HG03025 (cell line): ENCODE results near the gene MAMDC4.
"Not testable (repeated sequence)": the region's sequence is repeated elsewhere in the genome, so short reads cannot be mapped to it uniquely, and the experiment has no call there.

Experiments used
- ATAC-seq: cut with Tn5 transposase; IDR thresholded peaks from one replicate; pipeline ENCODE4 v1.9.1; 2021; ENCODE audit warnings: mild to moderate bottlenecking, moderate library complexity; ENCODE audit not compliant: unreplicated experiment, low FRiP score

The MAMDC4 gene

DNA sequence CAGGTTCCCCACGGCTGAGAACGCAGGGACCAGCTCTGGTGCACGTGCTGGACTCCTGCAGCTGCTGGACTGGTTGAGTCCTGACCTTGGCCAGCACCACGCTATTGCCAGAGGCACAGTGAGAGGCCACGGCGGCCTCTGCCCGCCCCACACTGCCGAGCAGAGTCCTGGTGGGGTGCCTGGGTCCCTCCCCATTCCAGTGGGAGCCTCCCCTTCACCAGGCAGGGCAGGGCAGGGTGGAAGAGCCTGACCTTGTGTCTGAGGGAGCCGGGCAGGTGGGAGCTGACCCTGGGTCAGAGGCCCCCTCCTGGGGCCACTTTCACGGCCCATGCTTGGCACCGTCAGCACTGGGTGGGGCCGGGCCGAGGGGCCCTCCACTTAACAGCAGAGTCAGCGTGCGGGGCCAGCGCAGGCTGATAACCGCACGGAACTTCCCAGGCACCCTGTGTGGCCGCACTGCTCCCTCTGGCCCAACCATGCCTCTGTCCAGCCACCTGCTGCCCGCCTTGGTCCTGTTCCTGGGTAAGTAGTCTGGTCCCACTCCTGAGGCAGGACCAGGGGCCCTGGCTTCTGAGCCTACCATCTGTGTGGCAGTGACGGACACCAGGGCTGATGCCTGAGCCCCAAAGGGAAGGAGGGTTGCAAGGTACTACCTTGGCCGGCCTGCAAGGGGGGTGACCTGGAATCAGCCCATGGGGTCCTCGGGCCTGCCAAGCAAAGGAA, at the start of gene MAMDC4:
Gene MAMDC4 (plus strand): TSS at position 406 of the 723 bp plus-strand sequence. CDS start 71 bp downstream, at position 477.
- no peak for ATAC-seq

DNA sequence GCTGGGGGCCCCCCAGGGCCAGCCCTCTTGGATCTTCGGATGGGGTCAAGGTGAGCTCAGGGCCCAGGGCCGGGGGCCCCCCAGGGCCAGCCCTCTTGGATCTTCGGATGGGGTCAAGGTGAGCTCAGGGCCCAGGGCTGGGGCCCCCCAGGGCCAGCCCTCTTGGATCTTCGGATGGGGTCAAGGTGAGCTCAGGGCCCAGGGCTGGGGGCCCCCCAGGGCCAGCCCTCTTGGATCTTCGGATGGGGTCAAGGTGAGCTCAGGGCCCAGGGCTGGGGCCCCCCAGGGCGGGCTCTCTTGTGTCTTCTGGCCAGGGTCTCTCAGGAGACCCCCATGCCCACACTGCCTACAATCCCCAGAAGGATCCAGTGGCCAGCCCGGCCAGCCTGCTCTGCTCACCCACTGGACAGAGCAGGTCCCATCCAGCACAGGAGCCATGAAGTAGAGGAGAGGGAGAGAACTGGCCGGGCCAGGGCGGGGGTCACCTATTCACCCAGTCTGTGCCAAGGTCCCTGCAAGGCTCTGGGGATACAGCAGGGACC, 49.1 kb upstream of the MAMDC4 start:
- ATAC-seq, result not testable (repeated sequence)

DNA sequence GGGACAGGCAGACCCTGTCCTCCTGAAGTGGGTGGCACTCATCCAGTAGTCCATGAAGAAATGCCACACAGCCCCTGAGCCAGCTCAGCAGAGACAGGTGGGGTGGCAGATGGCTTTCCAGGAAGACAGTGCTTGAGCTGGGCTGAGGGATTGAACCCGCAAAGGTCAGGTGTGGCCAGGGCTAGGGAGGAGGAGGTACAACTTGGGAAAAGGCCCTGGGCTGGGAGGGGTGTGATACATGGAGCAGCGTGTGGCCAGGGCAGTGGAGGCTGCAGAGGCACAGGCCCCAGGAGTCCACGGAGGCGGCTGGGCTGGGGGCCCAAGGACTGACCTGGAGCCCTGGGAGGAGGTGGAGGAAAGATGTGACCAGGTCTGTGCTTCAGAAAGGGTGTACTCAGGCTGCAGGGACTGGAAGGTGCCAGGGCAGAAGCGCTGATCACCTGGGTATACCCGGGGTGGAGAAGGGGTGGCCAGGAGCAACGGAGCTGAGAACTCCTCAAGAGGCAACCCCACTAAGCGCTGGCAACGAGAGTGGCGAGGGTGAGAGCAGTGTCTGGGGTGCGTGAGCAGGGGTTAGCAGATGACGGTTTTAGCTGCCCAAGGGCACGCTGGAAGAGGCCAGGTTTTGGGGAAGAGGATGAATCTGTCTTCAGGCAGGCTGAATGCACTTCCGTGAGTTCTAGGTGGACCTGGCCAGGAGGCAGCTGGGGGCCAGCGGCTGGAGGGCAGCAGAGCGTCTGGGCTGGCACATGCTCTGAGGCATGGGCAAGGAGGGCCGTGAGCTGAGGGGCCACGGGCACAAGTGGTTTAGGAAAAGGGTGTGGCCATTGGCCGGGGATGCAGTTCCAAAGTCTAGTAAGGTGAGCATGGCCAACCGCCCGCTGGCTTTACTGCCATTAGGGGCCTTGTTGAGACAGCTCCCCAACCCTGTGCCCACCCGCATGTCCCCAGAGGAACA, 48.3 kb upstream of the MAMDC4 start:
- no peak for ATAC-seq

DNA sequence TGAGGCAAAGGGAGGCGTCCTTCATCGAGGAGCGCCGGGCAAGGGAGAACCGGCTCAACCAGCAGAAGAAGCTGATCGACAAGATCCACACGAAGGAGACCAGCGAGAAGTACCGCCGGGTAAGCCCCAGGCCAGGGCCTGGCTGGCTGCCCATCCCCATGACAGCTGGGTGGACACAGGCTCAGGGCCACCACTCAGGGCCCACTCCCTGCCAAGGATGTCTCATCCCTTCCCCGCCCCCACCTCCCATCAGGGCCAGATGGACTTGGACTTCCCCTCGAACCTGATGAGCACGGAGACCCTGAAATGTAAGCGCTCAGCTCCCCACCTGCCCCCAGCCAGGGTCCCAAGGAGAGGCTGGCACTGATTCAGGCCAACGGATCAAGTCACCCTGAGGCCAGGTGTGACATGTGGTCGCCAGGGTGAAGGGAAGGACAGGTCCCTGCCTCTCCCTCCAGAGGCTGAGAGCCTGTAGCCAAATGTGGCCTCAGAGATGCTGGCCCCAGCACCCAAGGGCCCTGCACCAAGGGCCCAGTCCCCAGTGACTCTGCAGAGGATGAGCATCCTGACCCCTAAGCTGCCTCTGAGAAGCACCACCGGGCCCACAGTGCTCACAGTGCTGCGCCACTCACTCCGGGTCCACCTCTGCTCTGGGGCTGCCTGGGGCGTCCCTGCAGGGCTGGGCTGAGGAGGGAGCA, 47.5 kb upstream of the MAMDC4 start:
- ATAC-seq, result no peak

DNA sequence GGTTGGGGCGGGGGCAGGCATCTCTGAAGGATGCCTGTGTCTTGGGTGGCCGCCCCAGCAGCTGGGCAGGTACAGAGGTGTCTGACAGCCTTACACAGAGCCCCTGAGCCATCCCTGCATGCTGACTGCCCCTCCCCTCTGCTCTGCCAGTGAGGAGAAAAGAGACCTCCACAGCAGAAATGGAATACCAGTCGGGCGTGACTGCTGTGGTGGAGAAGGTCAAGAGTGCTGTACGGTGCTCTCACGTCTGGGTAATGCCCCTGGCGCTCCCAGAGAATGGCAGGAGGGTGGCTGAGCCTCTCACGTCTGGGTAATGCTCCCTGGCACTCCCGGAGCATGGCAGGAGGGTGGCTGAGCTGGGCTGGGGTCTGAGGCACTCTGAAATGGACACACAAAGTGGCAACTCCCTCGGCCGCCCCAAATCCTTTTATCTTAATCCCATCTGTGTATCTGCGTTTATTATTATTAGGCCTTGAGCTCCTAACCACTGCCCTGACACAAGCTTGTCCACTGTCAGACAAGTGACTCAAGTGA, 46.9 kb upstream of the MAMDC4 start:
- no peak for ATAC-seq

DNA sequence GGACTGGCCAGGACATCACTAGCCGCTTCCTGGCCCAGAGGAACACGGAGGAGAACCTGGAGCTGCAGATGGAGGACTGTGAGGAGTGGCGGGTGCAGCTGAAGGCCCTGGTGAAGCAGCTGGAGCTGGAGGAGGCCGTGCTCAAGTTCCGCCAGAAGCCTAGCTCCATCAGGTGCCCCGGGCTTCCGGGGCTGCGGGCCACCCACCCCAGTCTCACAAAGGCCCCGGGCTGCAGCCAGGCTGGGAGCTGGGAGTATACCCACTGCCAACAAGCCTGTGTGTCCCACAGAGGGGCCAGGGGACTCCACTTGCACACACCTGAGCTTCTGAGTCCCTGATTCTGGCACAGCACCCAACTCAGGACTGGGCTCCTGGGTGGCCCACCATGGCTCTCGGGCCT, 46.1 kb upstream of the MAMDC4 start:
- no peak for ATAC-seq

DNA sequence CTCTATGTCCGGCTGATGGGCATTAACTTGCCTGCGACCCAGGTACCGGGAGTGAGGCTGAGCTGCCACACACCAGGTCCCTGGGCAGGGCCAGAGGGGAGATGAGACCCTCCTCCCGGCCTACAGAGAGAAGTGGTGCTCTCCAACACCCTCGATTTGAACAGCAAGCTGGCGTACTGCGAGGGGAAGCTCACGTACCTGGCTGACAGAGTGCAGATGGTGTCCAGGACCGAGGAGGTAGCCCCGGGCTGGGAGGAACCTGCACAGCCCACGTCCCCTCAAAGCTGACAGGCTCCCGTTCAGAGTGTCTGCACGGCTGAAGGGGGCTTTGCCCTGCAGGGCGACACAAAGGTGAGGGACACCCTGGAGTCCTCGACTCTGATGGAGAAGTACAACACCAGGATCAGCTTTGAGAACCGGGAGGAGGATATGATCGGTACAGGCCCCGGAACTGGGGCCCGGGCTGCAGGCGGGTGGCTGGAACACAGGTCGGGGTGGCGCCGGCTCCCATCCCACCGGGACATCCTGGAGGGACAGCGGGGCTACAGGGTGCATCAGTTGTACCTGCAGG, 45.4 kb upstream of the MAMDC4 start:
- ATAC-seq, result no peak

DNA sequence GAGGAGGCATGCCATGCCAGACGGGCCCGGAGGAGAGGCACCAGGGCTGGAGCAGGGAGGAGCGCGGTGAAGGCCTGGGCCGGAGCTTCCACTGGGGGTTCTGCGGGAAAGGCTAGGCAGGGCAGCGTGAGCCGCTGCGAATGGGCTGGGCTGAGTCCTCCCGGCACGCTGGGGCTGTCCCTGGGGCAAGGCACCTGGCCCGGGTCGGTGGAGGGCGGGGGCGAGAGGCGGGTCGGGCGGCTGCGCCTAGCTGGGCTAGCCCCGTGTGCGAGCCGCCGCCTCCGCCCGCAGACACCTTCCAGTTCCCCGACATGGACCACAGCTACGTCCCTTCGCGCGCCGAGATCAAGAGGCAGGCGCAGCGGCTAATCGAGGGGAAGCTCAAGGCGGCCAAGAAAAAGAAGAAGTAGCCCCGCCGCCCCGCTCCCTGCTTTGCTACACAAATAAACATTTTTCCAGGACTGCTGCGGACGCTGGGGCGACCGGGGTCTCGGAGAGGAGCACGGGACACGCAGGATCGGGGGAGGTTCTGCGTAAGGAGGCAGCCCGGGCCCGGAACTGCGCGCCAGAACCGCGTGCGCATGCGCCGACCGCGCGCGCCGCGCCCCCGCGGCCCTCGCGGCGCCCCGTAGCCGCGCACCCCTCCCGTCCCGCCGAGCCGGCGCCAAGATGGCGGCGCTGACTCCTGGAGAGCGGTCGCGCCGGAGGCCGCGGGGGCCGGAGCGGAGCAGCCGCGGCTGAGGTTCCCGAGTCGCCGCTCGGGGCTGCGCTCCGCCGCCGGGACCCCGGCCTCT, 44.7 kb upstream of the MAMDC4 start, which contains the start of gene RABL6:
Gene RABL6 (plus strand): TSS at position 668 of the 794 bp plus-strand sequence. CDS start 249 bp downstream, outside the sequence.
- ATAC-seq, result peak; percentile 70

DNA sequence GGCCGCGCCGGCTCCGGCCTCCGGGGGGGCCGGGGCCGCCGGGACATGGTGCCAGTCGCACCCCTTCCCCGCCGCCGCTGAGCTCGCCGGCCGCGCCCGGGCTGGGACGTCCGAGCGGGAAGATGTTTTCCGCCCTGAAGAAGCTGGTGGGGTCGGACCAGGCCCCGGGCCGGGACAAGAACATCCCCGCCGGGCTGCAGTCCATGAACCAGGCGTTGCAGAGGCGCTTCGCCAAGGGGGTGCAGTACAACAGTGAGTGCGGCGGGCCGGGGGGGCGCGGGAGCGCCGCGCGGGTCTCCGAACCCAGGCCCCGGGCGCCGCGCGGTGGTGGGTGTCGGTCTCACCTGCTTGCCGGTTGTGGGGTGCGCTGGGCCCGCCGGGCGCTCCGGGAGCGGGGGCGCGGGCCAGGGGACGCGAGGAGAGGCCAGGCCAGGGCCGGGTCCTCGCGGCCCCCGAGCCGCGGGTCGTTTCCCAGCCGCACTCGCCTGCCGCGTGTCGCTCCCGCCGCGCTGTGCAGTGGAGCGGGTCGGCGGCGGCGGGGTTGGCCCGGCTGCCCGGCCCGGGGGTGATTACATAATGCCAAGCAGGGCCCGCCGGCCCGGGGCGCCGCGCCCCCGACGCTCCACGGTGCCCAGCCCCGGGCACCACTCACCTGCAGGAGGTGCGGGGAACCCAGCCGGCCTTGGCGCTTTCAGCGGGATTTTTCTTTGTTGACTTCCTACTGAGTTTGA, 43.9 kb upstream of the MAMDC4 start:
- ATAC-seq, result peak; percentile 31

DNA sequence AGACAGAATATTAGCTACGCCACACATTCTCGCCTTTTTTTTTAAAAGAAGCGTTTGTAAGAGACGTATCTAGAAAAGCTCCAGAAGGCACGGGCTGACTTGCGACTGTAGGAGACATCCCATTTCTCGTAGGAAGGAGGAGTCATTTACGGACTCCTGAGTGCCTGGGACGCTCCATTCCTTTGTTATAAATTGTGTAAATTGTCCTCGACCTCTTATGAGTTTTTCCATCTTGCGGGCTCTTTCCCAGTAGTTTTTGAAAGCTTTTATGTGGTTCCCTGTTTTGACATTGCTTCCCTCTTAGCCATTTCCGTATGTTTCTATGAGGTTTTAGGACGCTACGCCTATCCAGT, 43.4 kb upstream of the MAMDC4 start:
- no peak for ATAC-seq

DNA sequence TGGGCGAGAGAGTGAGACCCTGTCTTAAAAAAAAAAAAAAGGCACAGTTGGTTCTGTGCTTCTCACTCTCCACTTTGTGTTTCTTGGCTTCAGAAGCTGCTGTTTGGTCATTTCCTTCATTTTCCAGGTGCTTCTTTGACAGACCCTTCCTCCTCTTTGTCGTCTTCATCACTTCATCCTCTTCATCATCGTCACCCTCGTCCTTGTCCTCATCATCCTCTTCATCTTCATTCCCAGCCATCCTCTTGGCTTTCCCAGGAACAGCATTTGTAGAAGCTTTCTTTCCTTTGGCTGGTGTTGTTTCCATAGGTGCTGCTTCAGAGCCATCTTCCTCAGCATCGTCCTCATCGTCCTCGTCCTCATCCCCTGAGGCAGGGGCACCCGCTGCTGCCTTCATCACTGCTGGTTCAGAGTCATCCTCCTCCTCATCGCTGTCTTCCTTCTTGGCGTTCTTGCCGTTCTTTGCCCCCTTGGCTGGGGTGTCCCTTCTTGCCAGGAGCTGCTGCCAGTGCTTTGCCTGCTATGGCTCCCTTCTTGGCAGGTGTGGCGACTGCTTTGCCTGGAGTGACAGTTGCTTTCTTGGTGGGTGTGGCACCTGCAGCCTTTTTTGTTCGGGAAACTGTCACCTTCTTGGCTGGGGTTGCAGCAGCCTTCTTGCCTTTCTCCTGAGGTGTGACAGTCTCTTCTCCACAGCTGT, 37.3 kb upstream of the MAMDC4 start:
- ATAC-seq, result no peak

DNA sequence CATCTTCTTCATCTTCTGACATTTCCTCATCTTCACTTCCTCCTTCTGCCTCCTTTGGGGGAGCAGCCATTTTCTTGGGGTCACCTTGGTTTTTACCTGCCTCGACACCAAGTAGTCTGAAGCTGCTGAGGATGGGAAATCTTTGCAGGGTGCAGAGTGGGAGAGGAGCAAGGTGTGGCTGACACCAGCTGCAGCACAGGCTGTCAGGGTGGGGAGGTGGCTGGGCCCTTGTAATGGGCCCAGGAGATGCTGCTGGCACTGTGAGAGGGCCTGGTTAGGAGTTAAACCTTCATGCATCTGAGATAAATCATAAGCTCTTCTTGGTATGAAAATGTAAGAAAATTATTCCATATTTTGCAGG, 36.7 kb upstream of the MAMDC4 start:
- ATAC-seq, result no peak

DNA sequence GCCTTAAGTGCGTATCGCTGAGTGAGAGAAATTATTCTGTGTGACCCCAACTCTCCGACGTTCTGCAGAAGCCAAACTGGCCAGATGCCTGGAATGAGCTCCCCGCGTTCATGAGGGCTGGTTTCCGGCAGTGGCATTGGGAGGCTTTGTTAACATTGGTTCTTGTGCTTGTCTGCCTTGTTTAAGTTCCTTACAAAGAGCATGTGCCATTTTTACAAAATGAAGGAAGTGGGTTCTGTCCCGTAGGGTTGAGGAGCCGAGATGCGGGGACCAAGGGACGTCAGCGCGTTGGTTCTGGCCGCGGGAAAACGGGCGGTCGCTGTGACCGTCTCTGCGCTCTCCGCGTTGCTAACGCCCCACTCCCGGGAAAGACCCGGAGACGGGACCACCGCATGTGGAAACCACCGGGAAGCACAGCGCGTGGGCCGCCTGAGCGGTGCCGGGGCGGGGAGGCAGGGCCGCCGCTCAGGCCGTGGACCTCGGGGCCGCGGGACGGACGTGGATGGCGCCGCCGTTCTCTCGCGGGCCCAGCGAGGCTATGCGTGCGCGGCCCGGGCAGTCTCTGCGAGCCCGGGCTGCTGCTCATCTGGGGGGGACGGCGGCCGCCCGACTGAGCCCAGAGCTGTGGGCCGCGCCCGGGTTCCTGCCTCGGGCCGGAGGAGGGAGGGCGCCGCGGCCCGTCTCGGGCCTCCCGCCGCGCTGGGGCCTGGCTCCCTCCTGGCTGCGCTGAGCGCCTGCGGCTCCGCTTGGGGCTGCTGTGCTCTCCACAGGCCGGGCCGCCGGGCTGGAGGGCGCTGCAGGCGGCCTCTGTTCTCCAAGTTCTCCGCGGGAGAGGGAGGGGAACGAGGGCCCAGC, 30.9 kb upstream of the MAMDC4 start:
- ATAC-seq, result no peak

DNA sequence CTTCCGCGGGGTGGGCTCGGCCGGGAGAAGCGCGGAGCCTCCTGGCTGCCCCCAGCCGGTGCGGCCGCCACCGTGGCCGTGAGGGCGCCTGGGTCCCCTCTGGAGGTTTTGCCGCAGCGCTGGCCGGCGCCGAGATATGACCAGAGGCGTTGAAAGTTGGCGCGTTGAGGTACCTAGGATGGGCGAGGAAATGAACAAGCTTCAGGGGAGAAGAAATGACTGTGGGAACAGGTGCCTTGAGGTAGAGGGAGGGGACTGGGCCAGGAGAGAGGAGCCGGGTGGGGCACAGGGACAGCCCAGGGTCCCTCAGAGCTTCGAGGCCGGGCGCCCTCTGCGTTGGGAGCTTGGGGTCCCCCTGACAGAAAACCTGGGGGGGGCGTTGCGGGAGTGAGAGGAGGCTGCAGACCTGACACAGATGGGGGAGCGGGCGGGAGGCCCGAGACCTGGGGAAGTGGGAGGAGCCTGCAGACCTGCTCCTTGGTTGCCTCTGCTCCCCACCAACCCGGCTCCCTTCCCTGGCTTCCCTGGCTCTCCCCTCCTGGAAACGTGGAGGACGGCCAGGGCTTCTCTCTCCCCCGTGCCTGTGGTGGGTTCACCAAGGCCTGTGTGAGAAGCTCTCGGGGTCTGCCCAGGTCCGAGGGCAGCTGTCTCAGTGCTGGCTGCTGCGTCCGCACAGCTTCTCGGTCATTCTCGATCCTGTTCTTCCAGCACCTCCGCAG, 30.2 kb upstream of the MAMDC4 start:
- no peak for ATAC-seq

DNA sequence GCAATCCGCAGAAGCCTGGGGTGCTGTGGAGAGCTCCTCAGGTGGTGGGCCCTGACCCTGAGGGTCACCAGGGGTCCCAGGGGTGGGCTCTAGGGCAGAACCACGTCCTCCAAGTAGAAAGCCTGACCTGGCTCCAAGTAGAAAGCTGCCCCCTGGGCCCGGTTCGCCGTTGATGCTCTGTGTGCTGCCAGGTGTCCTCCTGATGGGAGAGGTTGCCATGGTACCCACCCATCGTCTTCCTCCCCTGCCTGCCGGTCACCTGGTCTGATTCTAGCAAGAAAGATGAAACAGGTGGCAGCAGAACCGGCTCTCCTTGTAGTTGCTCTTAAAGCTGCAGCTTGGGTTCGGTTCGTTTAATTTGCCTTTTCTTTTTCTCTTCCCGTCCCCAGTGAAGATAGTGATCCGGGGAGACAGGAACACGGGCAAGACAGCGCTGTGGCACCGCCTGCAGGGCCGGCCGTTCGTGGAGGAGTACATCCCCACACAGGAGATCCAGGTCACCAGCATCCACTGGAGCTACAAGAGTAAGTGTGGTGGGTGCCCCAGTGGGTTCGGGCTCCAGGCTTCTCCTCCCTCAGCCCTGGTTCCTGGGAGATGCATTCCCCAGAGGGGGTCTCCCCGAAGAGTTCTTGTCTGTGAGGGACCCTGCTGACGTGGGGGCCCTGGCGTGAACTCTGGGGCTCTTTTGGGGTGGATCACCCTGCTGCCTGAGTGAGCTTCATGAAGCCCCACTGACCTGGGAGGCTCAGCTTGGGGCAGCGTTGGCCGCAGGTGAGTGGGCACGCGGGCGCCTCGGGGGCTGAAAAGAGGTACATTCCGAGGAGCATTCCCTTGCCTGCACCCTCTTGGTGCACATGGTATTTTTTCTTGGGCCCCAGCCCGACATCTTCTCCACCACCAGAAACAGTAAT, 28.8 kb upstream of the MAMDC4 start:
- ATAC-seq, result no peak
